Stimulated activated CD4-positive, alpha-beta T cell treated with anti-CD3 and anti-CD28 coated beads, Interleukin-4, amount 100 ng/mL, for 24 hours (primary cell): ENCODE results near the gene EVC2.

Source experiments
- DNase-seq: peaks from one replicate; pipeline ENCODE4 v3.0.0-alpha.2; 2020

EVC2 gene, protein sequence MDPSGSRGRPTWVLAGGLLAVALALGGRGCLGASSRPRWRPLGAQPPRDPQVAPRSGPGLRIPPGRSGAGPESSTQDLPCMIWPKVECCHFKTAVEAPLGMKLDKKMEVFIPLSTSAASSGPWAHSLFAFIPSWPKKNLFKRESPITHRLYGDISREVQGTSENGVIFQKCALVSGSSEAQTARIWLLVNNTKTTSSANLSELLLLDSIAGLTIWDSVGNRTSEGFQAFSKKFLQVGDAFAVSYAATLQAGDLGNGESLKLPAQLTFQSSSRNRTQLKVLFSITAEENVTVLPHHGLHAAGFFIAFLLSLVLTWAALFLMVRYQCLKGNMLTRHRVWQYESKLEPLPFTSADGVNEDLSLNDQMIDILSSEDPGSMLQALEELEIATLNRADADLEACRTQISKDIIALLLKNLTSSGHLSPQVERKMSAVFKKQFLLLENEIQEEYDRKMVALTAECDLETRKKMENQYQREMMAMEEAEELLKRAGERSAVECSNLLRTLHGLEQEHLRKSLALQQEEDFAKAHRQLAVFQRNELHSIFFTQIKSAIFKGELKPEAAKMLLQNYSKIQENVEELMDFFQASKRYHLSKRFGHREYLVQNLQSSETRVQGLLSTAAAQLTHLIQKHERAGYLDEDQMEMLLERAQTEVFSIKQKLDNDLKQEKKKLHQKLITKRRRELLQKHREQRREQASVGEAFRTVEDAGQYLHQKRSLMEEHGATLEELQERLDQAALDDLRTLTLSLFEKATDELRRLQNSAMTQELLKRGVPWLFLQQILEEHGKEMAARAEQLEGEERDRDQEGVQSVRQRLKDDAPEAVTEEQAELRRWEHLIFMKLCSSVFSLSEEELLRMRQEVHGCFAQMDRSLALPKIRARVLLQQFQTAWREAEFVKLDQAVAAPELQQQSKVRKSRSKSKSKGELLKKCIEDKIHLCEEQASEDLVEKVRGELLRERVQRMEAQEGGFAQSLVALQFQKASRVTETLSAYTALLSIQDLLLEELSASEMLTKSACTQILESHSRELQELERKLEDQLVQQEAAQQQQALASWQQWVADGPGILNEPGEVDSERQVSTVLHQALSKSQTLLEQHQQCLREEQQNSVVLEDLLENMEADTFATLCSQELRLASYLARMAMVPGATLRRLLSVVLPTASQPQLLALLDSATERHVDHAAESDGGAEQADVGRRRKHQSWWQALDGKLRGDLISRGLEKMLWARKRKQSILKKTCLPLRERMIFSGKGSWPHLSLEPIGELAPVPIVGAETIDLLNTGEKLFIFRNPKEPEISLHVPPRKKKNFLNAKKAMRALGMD

DNA sequence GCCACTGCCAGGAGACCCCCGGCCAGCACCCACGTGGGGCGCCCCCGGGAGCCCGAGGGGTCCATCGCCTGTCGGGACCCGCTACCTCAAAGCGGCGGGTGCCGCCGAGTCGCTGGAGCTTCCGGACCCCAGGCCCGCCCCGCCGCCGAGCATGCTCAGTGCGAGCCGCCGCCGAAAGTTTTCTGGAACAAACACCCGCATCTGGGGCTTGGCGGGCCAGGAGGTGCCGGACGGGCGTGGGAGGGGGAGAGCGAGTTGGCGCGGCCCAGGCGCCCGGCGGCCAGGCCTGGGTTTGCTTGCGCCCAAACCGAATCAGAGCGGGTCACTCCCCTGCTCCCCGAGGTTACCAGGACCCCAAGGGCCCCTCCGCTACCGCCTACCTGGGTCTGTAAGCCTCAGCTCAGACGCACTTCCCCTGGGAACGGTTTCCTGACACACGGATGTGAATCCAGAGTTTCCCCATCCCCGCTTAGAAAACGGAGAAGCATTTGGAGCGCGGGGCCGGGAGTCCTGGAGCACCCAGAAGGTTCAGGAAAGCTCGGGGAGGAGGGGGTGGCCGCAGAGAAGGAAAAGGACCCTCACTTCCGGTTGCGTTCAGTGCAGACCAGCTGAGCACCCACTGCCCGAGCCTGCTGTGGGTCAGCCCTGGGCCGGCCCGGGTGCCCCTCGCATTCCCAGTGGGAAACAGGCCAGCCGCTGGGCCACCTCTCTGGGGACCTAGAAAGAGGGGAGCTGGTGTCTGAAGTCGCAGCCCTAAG lies at the start of gene EVC2:
TSS of gene EVC2 (minus strand) at position 111 of the 758 bp plus-strand sequence. CDS start at position 65, 46 bp downstream.
- peak; percentile 15 for DNase-seq

DNA sequence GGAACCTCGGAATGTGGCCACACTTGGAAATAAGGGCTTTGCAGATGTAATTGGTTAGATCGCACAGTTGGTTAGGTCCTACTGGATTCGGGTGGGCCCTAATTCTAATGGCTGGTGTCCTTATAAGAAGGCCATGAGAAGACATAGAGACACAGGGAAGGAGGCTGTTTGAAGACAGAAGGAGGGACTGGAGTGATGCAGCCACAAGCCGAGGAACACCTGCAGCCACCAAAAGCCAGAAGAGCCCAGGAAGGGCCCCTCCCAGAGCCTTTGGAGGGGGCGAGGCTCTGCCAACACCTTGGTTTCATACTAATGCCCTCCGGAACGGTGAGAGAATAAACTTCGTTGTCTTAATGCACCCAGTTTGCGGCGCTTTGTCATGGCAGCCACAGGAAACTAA lies 49.6 kb upstream of the EVC2 start:
- DNase-seq, result no peak

DNA sequence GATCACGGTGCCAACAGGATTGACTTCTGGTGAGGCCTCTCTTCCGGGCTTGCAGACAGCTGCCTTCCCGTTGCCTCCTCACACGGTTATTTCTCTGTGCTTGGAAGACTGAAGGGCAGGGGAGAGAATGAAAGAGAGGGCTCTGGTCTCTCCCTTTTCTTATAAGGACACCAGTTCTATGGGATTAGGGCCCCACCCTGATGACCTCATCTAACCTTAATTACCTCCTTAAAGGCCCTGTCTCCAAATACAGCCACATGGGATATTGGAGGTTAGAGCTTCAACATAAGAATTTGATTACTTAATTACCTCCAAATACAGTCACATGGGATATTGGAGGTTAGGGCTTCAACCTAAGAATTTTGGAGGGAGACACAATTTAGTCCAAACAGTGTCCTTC lies 49.2 kb upstream of the EVC2 start:
- no peak for DNase-seq

DNA sequence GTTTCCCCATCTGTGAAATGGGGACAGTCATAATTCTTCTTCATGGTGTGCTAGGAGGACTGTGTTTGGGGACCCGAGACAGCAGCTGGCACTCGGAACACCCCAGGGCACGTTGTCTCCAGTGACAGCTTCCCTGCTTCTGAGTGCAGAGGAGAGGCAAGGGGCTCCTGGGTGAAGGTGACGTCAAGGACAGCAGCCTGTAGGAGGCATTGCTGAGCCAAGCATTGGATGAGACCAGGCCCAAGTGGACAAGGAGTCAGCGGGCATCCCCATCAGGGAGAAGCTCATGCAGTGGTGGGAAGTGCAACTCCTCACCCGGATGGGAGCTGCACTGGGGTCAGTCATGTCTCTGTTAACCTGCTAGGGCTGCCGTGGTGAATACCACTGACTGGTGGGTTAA lies 48.7 kb upstream of the EVC2 start:
- DNase-seq, result no peak

DNA sequence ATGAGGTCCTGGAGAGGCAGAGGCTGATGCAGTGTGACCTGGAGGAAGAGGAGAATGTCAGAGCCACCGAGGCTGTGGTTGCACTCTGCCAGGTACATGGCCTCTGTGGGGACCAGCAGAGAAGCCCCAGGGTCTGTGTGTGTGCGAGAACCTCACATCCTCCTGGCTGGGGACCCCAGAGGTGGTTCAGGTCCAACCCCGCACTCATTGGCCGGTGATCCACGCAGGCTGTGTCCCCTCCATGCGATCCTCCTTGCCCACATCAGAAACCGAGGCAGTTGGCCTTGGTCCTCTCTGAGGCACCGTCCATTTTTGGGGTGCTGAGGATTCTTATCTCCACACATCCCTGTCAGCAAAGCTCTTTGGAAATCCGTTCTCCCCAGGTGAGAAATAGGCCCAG lies 47.9 kb upstream of the EVC2 start:
- no peak for DNase-seq

DNA sequence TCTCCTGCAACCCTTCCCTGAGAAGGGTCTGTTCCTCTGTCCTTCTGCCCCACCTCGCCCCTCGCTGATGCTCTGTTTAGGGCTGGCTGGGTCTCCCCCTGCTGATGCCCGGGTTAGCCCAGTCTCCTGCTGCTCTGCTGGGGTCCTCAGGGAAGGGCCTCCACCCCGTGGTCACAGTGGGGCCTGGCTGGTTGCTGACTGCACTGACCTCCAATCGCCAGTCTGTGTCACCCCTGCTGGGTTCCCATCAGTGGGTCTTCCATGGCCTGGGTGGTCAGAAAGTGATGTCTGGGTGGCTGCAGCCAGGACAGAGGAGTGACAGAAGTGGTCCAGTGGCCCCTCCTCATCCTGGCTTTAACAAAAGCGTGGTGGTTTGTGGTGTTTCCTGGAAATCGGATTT lies 47.3 kb upstream of the EVC2 start:
- no peak for DNase-seq

DNA sequence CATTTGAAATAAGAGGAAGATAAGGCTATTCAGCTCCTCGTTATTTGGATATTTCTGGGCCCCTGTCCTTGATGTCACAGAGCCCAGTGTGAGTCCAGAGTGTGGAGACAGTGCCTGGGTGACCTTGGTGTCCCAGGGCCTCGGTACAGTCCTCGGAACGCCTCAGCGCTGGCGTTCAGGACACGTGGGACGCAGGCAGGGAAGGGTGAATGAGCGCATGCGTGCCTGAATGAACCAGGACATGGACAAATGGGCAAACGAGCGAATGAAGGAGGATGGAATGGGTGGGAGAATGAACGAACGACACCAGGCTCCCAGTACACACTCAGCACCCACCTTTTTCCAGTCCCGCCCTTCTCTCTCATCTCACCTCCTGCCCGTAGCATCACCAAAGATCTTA lies 46.8 kb upstream of the EVC2 start:
- DNase-seq, result no peak

DNA sequence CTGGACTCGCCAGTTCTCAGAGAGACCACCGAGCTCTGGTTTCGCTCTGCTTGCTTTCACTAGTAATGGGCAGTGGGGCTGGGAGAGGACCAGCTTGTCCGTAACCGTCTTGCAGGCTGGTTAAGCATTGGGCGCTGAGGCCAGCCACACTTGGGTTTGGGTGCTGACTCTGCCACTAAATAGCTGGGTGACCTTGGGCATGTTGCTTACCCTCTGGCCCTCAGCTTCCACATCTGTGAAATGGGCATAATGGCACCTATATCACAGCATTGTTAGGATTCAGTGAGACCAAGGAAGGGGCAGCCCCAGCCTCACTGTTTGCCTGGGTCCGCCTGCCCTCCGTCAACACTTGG lies 46.1 kb upstream of the EVC2 start:
- no peak for DNase-seq

DNA sequence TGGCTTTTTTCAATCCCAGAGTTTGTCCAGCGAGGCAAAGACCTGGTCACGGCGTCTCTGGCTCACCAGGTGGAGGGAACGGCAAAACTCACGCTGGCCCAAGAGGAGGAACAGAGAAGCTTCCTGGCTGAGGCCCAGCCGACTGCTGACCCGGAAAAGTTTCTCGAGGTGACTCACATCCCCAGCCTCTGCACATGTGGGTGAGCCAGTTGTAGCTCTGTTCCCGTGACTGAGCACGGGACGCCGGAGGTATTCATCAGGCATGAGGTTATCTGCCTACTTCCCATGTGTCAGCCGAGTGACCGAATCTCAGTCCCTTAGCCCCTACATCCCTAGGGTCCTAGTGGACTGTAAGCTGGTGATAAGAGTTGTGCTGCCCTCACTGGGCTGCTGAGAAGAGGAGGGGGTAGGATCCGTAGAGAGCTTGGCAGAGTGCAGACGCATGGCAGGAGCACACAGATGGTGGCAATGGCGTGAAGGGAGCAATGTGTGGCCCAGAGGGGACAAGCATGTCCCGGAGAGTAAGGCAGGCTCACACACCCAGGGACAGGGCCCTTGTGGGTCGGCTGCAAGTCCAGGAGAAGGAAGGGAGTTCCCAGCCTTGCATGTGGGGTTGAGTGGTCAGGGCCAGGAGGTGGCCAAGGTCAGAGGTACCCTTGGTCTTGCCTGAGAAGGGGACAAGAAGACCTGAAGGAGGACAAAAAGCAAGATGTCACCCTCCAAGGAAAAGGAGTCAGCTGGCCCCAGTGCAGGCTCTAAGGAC lies 45.6 kb upstream of the EVC2 start:
- DNase-seq, result no peak

DNA sequence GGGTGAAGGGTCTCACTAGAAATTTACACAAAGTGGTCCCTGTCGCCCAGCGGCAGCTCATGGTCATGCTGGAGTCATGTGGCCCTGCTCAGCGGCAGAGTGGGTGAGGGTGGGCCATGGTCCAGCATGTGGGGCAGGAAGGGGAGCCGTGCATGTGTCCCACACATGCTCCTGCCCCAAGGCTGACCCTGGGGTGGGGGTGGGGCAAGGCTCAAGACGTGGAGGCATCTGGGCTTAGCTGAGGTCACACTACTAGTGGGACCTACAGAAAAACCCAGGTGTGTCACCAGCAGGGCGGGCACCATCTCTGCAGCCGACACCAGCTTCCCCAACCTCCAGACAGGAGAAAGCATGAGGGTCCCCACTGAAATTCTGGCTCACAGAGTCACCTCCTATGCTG lies 45.0 kb upstream of the EVC2 start:
- DNase-seq, result no peak

DNA sequence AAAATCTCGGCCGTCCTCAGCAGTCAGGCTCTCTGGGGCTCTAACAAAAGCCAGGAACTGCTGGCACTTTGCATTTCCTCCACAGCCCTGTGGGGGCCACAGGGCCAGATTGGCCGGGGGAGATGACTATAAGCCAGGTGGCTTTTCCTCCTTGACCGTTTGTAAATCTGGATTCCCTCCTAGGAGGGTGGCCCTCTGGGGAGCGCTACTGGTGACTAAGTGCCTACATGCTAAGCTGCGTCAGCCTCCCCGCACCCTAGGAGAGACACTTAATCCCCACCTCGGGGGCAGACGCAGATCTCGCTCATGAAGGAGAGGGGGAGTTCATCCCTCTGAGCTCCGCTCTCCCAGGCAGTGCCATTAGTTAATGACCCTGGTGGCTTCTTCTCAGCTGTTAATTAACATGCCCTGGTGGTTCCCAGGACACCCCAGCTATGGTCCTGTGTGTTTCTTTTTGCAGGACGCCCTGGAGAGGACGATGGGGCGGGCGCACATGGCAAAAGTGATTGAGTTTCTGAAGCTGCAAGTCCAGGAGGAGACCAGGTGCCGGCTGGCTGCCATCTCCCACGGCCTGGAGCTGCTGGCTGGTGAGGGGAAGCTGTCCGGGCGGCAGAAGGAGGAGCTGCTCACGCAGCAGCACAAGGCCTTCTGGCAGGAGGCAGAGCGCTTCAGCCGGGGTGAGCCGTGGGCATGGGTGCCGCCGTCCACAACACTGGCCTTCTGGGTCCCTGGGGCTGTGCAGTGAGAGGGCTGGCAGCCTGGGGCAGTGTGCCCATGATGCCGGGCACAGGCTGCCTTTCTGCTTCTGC lies 44.2 kb upstream of the EVC2 start:
- no peak for DNase-seq

DNA sequence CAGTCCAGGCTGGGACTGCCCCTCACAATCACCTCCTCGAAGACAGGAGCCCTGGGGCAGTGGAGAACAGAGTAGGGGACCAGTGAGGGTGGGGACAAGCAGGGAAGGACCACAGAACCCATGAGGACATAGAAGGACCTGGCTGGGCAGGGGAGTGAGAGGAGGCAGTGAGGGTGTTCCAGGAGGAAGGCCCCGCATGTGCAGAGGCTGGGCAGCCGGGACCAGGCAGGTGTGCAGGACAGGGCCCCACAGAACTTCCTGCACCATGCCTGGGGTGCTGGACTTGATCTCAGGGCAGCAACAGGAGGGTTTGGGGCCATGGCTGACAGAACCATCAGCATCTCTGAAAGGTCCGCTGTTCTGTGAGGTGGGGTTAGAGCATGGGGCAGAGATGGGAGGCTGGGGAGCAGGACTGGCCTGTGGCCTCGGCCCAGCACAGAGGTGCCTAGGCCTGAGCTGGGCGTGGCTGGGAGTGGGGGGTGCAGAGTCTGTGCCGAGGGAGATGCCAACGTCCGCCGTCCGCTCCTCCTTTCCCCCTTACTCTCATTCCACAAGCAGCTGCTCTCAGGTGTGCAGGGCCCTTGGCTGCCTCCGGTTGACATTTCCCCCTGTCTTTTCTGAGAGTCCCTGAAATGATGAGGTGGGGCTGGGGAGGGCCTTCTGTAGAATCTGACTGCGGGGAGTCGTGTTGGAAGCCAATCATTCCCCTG lies 43.5 kb upstream of the EVC2 start:
- DNase-seq, result no peak

DNA sequence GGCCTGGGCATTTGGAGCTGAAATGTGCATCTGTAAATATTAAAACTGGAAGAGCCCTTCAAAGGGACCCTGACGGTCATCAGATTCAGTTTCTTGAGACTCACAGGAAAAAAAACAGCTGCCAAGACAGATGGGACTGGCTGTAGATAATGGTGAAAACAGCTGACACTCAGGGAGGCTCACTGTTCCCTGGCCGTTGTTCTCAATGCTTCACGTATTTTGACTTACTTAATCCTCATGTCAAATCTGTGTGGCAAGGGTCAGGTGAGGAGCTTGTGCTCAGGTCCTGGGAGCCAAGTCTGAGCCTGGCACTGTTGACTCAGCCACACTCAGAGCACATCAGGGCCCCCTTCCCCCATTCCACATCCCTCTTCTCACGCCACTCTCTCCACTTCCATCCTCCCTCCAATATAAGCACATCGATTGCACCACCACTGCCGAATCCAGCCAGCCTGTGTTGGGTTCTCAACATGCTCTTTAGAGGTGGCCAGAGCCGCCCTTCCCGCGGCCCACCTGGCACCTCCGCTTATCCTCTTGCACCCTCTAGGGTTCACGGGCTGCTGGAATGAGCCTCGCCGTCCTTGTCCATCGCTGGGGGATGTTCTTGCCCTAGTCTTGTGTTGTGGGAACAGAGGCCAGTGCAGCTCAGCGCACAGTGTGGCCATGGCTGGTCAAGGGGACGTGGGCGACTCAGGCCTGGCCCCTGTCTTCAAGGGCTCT lies 42.7 kb upstream of the EVC2 start:
- DNase-seq, result no peak

DNA sequence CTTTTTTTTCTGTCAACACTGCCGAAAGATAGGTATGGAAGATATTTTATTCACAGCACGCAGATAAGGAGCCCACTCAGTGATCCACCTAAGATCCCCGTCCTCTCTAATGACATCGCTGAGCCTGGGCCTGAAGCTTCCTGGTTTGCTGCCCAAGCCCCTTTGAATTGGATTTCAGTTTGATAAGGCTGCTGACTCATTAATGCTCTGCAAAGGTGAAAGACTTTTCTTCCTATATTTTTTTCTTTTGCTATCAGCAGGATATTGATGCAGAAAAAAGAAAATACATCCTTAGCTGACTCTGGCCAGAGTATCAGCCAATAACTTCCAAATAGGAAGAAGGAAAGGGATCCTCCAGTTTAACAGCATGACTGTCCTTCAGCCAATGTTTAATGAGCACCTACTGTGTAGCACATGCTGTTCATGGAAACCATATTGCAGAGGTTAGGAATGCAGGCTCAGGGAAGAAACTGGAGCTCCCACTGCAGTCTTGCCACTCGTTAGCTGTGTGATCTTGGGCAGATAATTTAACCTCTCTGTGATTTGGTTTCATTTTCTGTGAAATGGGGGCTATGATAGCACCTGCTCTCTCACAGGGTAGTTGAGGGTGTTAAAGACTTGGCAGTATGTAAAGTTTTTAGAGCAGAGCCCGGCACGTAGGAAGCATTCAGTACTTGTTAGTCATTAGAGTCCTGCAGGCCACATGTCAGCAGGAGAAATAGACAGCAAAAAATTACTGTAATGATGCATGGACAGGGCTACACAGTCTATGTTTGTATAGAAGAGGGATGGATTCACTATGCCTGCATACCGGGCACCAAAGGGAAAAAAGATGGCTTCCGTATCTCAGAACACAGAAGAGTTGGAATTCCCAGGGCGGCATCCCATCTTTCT lies 41.9 kb upstream of the EVC2 start:
- no peak for DNase-seq

DNA sequence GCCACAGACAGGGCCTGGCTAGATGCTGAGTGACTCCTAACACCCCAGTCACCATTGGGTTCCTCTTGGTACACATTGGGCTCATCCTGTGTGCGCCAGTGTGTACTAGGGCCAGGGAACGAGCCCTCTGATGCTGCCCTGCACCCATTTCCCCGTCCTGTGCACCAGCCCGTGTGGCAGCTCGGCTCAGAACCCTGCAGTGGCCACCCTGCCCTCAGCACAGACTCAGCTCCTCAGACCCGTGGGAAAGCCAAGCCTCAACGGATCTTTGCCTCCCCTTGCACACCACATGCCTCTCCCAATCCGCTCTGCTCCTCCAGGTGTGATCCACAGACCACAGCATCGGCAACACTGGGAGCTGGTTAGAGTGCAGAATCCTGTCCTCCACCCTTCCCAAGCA lies 41.2 kb upstream of the EVC2 start:
- DNase-seq, result no peak

DNA sequence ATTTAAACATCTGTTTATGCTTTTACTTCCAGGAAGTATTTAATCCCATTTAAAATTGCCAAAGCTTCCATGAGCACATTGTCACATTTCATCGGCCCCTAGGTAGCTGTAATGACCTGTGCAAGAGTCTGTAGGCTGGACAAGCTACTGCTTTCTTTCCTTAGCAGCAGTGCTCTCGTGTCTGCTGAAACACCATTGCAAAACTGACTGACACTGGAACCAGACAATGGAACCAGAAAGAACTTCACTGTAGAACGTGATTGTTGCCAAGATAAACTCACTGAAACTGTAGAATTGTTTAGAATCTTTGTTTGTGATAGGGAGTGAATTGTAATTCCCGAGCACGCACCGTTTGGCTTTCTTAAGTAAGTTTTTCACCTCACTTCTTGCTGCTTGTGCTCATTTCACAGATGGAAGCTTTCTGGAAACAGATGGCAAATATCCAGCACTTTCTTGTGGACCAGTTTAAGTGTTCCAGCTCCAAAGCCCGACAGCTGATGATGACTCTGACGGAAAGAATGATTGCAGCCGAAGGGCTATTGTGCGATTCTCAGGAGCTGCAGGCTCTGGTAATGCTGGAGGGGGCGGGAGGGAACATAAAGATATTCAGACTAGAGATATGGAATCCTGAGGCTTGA lies 39.5 kb upstream of the EVC2 start:
- no peak for DNase-seq

DNA sequence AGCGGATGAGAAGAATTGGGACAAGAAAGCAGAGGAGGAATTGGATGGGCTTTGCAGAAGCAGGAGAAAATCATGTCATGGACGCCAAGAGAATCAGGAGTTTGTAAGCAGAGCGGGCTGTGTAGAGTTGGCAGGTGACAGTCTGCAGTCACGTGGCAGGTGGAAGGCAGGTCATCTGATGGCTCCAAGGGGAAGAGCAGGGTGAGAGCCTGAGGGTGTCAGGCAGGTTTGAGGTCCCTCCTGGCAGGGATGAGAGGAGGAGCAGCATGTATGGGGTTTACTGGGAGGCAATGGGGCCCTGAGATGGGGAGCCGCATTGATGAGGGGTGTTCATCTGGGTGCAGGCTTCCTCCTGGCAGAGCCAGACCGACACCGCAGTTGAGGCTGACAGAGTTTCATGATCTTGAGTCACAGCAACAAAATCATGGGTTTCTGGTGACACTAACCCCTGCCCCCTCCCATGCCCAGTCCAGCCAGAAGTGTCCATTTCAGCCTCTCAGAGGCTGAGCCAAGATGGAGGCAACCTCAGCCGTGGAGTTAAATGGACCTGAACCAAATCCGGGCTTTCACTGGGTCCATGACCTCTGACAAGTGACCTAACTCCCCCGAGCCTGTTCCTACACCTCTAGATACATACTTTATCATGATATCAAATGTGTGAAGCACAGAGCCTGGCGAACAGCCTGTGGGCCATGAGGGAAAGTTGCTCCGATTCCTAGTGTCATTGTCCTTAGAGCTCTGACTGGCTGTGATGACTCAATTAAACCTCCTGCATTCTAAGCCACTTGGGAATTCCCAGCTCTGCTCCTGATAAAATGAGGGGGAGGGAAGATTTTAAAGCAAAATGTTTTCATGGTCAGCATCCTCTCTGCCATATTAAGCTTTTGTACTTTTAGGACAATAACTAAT lies 38.7 kb upstream of the EVC2 start:
- DNase-seq, result no peak
